Frontal cortex (tissue), 4 donors: Measurements from ENCODE around the gene GRK5. TPM values are rescaled to one million over a fixed set of nuclear protein-coding genes. Genes with fewer than 3 reads are reported as not detected.
A peak's percentile ranks its signal among the peaks of the same experiment; 100 is the strongest.

Experiments
- DNase-seq, 2 donors: peaks; one replicate each; pipeline ENCODE4 v3.0.0; 2012; ENCODE audit warnings: low spot score in 2 of 2
- FAIRE-seq: peaks from 2 replicates; lab custom pipeline; 2012; peaks lifted over from hg19 to GRCh38; lab: Jason Lieb, UNC
- total RNA-seq: library from RNA; depleted of rRNA; stranded (reverse); fragments of >200 nt; gene quantifications from one replicate; pipeline ENCODE4 v1.2.3, GENCODE V29; 2014
- donor health status: control.
- donor health status: control.
- donor health status: control.

GRK5 gene
- total RNA-seq, 1 donor from 2014 or later: 11.4 TPM

DNA sequence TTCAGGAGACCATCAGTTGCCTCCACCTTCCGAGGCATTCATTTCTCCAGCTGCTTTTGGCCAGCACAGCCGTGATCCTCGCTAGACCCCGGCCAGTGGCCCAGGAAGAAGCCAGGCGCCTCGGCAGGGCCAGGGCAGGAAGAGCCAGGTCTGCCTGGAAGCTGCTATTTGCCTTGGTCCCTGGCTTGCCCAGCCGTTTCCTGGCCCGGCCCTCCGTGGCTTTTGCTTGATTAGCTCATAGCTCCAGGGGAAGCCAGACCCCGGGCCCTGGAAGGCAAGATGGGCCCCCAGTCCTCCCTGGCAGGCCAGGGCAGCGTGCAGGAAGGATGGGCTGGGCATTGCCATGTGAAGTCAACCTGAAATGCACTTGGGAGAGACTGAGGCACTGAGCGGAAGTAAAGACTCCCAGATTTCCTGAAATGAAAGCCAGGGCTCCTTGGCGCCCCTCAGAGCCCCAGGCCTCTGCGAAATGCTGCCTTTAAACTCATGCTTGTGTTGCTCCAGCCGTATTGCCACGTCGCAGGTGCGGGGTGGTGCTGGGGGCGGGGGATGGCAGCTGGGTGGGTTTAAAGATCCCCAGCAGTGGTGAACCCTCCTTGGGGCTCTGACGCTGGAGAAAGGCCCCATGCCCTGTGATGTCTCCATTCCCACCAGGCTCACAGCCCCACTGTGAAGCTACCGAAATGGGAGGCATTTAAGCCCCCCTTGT lies 160.6 kb downstream of the GRK5 start:
- DNase-seq (no peak), FAIRE-seq (no peak)

DNA sequence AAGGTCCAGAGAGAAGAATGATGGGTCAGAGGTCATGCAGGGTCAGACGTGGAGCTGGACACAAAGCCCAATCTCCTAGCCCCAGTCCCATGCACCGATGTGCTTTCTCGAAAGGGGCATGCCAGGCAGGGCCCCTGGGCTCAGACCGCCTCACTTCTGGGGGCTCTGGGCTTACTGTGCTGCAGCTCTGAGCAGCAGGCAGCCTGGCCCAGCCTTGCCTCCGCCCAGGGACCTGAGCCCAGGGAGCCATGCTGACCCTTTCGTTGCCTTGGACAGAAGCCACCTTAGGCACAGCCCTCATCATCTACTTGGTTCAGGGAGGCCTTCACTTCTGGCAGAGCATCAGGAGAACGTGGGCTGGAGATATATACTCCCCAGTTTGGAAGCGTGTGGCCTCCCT lies 161.2 kb downstream of the GRK5 start:
- no peak for DNase-seq
- FAIRE-seq: no peak

DNA sequence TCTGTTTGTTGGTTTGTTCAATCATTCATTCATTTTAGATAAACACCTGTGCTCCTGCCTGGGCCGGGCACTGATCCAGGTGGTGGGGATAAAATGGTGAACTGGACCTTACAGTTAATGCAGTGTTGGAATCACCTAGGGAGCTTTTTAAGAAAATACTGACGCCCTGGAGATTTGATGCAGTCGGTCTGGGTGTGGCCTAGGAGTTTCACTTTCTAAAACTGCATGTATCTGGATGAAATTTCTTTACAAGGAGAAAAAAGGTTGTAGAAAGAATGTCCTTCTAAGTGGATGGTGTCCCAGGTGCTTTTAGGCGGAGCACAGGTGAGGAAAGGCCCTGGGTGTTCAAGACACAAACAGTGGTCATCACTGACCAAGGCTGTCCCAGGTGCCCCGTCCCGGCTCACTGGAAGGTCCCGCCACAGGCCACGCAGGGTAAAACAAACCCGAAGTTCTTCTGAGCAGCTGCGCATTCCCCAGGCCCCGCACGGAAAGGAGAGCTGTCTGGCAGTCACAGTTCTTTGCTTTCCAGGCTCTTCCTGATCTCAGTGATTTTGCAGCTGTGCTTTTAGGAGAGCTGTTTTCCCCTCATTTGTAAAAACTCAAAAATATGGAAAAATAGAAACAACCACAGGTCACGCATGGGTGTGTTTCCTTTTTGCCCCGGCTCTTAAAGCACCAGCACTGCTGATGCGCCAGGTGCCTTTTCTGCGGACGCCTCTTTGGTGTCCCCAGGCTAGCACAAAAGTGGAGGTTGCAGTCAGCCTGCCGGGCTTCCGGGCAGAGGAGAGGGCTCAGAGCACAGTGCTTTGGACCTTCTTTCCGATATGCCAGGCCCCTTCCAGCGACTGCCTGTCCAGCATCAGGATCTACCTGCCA lies 161.9 kb downstream of the GRK5 start:
- DNase-seq (no peak), FAIRE-seq (no peak)

DNA sequence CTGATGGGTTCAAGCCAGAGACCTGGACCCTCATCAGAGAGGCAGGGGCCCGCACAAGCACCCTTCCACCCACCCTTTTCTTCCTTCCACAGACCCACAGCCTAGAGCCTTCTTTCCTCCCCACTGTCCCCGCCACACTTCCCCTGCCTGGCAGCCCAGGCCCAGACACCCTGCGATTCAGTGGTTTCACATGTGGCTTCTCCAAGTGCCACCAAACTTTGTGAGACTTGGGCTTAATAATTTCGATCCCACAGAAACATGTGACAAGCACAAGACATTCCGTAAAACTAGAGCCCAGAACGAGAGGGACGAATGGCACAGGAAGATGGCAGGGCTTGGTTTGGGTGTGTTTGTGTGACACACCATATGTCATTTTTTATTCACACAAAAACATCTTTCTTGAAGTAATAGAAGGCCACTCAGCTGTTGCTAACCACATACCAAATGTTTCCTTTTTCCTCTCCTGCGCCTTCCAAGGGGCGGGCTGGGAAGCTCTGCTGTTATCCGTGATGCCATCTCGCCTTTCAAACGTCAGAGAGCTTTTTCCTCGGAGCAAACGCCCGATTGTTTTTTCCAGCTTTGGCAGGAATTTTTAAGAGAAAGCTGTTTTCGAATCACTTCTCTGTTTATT lies 162.9 kb downstream of the GRK5 start:
- DNase-seq (peak in 1 of 2 donors; percentile 48), FAIRE-seq (no peak)

DNA sequence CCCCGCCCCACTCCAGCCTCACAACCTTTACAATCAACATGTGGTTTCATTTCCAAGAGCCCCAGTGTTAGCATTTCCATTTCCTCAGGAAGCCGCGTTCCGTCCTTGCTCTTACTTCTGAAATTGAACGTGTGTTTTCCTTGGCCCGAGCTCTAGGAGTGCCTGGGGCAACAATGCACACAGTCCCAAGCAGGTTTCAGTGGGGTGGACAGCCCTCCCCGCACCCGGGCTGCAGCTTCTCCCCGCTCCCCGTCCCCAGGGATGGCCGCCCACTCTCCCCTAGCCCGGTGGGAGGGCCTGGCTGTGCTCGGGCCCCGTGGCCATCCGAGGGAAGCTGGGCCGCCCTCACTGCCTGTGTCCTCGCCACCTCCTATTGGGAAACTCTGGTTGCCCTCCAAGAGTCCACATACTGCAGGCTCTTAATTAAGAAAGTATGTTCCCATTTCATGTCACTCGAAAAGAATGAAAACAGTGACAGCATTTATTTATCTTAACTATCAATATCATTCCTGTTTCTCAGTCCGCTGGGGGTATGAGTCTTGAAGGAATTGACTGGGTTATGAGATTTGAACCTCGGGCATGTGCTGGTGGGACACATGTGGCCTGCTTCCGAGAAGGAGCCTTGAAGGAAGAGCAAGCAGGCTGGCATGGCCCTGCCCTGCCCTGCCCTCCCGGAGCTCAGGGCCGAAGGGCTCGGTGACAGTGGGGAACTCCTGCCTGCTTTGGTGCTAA lies 163.8 kb downstream of the GRK5 start:
- peak in 1 of 2 donors; percentile 46 for DNase-seq
- FAIRE-seq: no peak

DNA sequence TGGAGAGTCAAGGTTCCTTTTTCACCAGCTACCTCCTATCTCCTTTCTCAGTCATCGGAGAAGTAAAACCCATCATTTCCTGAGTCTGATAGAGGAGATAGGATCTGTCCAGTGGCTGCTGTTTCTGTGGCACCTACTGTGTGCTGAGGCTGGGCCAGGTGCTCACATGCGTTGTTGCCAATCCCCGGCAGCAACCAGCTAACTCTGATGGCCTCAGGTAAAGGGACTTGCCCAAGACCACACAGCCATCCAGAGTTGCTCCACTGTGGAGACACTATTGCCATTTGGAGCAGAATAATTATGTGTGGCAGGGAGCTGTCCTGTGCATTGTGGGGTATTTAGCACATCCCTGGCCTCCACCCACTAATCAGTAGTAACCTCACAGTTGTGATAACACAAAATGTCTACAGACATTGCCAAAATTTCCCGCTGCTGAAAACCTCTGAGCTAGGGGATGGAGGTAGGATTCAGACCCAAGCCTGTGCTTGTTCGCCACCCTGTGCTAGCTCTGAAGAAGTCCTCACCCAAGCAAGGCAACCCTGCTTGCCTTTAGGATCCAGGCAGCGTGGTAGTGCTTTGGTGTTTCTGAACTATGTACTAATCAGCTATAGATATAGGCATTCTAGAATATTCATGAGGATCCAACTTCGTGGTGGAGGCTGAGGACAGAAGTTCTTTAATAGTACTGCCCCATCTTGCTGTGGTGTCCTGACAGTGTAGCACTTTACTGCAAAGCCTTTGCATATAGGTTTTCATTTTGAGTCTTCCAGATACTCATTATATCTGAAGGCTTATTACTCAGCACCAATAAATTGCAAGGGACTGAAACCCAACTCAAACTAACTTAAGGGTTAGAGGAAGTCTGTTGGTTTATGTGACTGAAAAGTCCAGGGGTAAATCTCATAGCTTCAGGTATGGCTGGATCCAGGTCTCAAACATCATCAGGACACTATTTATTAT lies 164.6 kb downstream of the GRK5 start:
- DNase-seq (no peak), FAIRE-seq (no peak)

DNA sequence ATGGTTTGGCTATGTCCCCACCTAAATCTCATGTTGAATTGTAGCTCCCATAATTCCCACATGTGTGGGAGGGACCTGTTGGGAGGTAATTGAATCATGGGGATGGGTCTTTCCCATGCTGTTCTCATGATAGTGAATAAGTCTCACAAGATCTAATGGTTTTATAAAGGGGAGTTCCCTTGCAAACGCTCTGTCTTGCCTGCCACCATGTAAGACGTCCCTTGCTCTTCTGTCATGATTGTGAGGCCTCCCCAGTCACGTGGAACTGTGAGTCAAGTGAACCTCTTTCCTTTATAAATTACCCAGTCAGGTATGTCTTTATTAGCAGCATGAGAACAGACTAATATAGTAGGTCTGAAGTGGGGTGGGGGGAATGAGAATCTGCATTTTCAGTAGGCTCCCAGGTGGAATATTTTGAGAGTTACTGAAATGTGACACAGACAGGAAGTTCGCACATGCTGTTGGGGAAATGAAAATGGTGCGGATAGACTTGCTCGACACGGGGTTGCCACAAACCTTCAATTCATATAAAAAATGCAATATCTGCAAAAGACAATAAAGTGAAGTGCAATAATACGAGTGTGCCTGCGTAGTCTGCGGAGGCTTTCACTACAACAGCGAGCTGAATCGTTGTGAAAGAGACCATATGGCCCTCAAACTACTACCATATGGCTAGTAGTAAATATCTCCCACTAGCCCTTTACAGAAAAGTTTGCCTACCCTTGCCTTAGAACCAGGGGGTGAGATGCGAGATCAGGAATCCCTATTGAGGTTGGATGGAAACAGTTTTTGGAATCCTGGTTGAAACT lies 166.1 kb downstream of the GRK5 start:
- no peak for DNase-seq
- no peak for FAIRE-seq

DNA sequence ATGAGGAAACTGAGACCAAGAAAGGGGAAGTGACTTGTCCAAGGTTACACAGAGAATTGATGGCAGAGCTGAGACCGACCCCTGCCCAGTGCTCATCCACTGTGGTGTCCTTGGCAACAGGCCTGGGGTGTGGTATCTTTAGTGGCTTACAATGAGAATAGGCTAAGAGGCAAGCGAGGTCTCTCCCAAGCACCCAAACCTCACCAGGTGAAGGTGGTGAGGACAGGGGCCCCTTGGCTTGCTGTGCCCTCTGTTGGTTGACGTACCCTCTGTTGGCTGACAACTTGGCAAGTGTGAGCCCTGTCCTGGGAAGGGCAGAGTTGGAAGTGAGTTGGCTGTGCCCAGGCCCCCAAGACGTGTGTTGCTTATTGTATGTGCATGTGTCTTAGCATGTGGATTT lies 166.9 kb downstream of the GRK5 start:
- FAIRE-seq (no peak), DNase-seq (no peak)

DNA sequence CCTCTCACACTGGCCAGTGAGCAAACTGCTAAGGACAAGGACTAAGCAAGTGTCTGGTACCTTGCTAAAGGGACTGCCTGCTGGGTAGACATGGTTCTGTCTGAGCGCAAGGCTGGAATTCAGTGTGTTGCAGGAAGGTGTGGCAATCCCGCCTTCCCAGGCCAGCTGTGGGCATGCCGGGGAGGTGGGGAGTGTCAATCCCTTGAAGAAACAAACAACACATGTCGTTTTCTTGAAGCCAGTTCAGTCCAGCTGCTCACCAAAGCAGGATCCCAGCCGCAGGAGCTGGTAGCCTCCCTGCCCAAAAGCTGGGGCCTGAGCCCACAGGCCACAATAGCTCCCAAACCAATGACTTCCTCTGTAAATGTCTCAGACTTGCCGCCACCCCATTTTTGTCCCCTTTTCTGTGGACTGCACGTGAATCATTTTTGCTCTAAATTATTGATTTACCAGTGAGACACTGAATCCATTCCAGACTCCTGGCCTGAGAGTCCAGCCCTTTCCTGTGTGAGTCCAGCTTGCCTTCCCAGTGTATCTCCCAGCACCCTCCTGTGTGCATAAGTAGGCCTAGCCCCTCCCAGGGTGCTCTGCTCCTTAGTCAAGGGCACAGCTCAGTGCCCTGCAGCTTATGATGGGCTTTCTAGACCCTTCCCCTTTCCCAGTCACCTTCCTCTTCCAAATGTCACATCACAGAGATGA lies 168.4 kb downstream of the GRK5 start:
- no peak for FAIRE-seq
- DNase-seq: no peak

DNA sequence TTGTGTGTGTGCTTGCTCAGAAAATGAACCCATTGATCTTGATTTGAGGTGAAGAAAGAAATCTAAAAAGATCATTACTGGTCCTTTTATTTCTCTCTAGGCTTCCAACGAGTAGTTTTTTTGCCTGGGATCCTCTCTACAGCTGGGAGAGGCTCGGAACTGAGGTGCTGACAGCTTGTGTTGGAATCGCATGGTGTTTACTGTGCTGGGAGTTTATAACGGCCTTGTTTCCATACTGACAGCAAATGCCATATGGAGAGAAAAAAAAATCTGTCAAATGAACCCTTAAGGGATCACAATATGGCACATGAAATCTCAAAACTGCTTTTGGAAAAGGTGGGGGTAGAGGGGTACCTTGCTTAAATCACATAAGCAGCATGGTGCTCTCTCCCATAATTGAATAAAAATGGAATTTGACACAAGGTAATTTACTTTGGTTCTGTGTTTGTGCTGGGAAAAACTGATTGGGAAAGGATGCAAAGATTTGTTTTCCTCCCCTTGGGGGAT lies 170.1 kb downstream of the GRK5 start:
- FAIRE-seq: no peak
- no peak for DNase-seq

DNA sequence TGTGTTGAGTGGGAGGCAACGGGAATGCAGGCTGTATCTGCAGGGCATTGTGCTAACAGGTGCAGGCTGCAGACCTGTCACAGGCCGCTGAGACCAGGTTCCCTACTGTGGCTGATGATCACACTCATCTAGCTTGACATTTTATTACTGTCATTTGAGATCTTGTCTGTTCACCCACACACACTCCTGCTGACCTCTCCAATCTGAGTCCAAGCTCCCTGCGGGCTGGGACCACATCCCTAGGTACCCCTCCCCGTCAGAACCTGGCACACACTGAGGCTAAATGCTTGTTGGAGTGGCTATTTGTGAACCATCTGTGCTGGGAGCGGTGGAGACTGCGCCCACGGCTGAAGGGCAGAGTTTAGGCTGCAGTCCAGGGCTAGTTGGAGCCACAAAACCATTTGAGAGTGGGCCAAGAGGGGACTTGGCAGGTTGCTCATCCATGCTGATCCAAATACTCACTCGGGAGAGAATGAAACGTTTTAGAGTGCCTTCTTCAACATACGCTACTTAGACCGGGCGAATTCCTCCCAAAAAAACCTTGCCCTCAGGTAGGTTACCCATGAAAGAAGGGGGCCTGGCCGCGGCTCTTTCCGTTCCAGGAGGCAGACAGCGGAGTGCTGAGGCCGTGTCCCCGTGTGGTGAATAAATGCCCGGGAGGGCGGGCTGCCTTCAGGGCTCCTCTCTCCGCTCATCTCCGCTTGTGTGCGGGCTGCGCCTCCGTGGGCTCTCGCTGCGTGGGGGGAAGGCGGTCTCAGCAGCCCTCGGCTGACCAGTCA lies 170.8 kb downstream of the GRK5 start:
- FAIRE-seq (no peak), DNase-seq (no peak)

DNA sequence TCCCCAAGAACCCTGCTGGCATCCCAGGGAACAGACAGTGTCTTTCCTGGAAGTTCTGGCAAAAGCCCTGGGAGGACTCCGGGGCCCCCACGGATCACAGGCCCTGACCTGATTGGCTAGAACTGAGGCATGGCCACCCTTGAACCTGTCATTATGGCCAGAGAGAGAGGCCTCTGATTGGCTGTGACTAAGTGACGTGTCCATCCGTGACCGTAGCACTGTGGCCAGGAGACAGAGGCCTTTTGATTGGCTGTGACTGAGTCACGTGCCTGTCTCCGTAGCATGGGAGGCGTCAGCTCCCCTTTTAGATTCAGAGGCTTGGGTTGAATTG lies 171.3 kb downstream of the GRK5 start:
- DNase-seq (peak in 1 of 2 donors; percentile 56), FAIRE-seq (no peak)

DNA sequence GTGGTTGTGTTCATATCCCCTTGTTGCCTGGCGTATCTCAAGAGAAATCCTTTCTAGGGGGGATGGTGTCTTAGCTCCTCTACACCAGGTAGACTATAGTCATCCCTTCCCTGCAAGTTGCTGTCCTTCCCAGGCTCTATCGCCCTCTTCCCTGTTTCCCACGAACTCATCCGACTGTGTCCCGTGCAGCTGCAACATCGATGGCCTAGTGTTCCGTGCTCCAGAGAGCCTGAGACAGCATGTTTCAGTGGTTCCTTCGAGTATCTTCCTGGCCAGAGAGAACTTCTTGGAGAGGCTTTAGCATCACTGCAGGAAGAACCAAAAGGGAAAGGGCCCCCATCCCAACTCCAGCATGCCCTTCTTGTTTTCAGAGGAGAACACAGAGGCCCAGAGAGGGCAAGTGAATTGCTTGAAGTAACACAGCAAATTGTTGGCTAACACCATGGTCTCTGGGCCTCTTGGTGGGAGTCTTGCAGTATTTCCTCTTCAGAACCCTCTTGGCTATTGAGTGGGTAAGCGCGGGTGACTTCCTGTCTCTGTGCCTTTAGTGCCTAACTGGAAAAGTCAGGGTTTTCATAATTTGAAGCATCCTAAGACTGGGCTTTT lies 172.2 kb downstream of the GRK5 start:
- no peak for DNase-seq
- no peak for FAIRE-seq

DNA sequence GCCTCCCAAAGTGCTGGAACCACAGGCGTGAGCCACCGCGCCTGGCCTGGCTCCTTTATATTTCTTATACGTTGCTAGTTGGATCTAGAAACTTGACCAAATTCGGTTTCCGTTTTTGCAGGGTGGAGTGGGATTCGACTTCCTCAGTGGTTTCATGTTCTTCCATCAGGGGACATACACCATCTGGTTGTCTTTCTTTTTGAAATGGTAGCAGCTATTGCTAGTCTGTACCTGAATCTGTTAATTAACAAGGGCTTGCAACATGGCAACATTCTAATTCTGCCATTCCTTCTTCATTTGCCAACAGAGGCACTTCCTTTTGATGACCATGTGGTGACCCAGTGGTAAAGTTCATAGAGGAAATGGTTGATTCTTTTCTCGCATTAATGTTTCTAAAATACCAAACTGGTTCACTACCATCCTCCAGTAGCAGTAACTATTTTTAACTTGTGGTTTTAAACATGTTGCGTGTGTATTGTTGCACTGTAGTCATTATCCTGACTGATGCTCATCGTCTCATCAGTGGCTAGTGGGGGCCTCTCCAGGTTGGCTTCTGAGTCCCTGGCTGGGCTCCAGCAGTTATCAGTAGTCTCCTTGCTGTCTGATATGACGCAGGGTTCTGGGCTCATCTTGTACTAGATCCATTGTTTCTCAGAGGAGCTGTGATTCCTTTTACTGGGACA lies 175.9 kb downstream of the GRK5 start:
- FAIRE-seq: no peak
- DNase-seq: no peak

DNA sequence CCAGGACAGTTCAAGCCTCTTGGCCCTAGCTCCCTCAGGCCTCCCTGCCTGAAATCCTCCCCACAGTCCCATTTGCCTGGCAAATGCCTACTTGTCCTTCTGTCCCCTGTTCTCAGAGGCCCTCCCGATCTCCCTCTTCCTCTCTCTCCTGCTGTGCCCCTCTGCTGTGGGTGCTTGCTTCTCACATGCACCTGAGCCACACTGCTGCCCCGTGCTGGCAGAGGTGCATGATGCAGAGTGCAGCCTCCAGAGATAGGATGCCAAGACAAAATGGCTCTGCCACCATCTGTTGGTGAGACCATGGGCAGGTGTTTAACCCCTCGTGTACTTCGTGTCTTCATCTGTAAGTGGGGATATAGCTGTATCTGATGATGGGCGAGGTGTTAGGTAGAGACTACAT lies 176.8 kb downstream of the GRK5 start:
- FAIRE-seq: no peak

DNA sequence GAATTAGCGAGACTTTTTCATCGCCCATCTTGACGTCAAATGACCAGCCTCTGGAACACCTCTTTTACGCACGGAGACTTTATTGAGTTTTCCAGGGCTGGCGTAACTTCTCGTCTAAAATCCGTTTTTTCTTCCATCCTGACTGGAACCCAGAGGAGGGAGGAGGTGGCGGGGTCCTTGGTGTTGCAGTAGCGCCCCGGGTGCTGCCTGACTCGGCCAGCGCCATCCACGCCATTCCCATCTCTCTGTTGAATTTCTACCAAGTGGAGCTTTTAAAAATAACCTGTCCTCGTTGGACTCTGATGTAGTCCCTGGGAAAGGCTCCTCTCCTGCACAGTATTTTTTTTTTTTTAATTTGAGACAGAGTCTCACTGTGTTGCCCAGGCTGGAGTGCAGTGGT lies 179.3 kb downstream of the GRK5 start:
- DNase-seq: no peak
- FAIRE-seq: no peak

More for the DNA sequence above, 176.8 kb downstream of the GRK5 start:
- DNase-seq: no peak
